Activated CD4-positive, alpha-beta T cell treated with anti-CD3 and anti-CD28 coated beads for 36 hours (primary cell): ENCODE data around the gene CDAN1. TPM values are rescaled to one million over a fixed set of nuclear protein-coding genes. Genes with fewer than 3 reads are reported as not detected.

ENCODE experiments used
- ATAC-seq: fragments of 200-7000 bp; cut with Tn5 transposase; one replicate; pipeline ENCODE4 v1.10.0; 2021; ENCODE audit warnings: mild to moderate bottlenecking, moderate library complexity
- CTCF ChIA-PET: fragments of 350-600 bp; sonication (Branson Sonifier 250); formaldehyde crosslinking; loops from one replicate; lab custom pipeline; 2021; ENCODE audit warnings: antibody characterized with exemption; lab: Charles Lee
- POLR2A ChIA-PET: fragments of 350-600 bp; sonication (Branson Sonifier 250); formaldehyde crosslinking; loops from one replicate; lab custom pipeline; 2021; ENCODE audit warnings: antibody characterized with exemption, inconsistent platforms; lab: Charles Lee
- DNase-seq: peaks from one replicate; pipeline ENCODE4 v3.0.0-alpha.2; 2020
- H3K27ac Mint-ChIP-seq: one replicate; pipeline ENCODE4 v1.8.0; 2021; ENCODE audit warnings: mixed read lengths
- H3K27me3 Mint-ChIP-seq: one replicate; pipeline ENCODE4 v1.8.0; 2021; ENCODE audit warnings: mixed read lengths
- H3K36me3 Mint-ChIP-seq: one replicate; pipeline ENCODE4 v1.8.0; 2021; ENCODE audit warnings: low read depth, mixed read lengths
- H3K4me1 Mint-ChIP-seq: one replicate; pipeline ENCODE4 v1.8.0; 2021; ENCODE audit warnings: mixed read lengths
- H3K4me3 Mint-ChIP-seq: one replicate; pipeline ENCODE4 v1.8.0; 2021; ENCODE audit warnings: mild to moderate bottlenecking, moderate library complexity, mixed read lengths
- H3K9me3 Mint-ChIP-seq: one replicate; pipeline ENCODE4 v1.8.0; 2021; ENCODE audit warnings: low read depth, mixed read lengths
- intact Hi-C, 2 experiments: fragments of 100-400 bp; cut with DNase I in 1 of 2; cut with micrococcal nuclease in 1 of 2; formaldehyde crosslinking; loops; one replicate each; pipeline versions ENCODE4 v1.14.2 to v1.15.1; 2022 to 2024; cut with DNase I, micrococcal nuclease
- total RNA-seq, 2 experiments: library from RNA; stranded (reverse); gene quantifications; one replicate each; pipeline ENCODE4 v1.2.3, GENCODE V29; 2021

Gene CDAN1
- total RNA-seq, 2 experiments from 2014 or later: 12.9 to 16.6 TPM

DNA sequence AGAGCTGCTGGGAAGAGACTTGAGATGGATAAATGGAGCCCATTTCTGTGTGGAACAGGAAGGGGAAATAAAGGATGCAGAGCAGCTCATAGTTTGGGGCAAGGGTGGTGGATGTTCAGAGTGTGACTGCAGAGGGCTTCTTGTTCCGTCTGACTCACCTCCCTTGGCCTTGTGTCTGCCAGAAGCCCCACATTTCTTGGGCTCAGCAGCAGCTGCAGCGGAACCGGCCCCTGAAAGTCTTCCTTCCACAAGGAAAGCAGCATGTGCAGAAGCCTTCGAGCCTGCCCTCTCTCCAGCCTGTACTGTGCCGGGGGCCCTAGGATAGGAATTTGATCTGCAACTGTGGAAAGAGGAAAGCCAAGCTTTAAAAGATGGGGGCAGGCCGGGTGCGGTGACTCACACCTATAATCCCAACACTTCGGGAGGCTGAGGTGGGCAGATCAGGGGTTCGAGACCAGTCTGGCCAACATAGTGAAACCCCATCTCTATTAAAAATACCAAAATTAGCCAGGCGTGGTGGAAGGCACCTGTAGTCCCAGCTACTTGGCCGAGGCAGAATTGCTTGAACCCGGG, 11.5 kb downstream of the CDAN1 start:
- intact Hi-C loops: no loop called here
- no peaks in the 10 kb centered on the region for H3K9me3 Mint-ChIP-seq
- H3K4me1 Mint-ChIP-seq: no peaks in the 10 kb centered on the region
- no peak for DNase-seq
- H3K36me3 Mint-ChIP-seq: peaks cover 40% of the 10 kb centered on the region
- H3K27ac Mint-ChIP-seq: no peak overlapping the region
- H3K4me3 Mint-ChIP-seq: no peak overlapping the region
- ATAC-seq: no peak
- CTCF ChIA-PET: interaction anchor here (0.6 to 0.8 kb wide), 3 partner anchors 11 to 198 kb away, joined by 3 to 5 read pairs (median 4); no protein-coding TSS in a partner anchor
- POLR2A ChIA-PET: no interaction called here
- H3K27me3 Mint-ChIP-seq: no peaks in the 10 kb centered on the region

DNA sequence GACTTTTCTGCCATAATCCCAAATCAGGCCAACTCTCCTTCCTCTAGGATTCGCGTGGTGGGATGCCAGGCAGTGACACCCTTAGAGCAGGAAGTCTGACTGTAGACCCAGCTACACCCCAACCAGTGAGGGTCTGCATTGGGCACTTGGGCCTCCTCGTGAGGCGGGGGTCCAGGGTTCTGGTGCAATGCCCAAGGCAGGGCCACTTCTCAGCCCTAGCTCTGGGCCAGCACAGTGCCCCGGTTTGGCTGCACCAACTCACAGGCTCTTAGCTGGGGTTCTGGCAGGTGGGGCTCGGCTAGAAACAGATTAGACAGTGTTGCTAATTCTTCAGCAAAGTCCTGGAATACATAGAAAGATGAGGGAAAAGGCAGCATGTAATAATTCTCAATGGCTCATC, 12.7 kb downstream of the CDAN1 start:
- ATAC-seq (no peak), DNase-seq (no peak)
- Mint-ChIP-seq H3K9me3 (no peaks in the 10 kb centered on the region), H3K4me1 (no peaks in the 10 kb centered on the region), H3K27ac (no peak overlapping the region), H3K27me3 (no peaks in the 10 kb centered on the region), H3K36me3 (peaks cover 38% of the 10 kb centered on the region), H3K4me3 (no peak overlapping the region)
- CTCF ChIA-PET: interaction anchor here (0.6 to 0.7 kb wide), 2 partner anchors 199 to 208 kb away, joined by 3 read pairs; no protein-coding TSS in a partner anchor
- intact Hi-C loops: no loop called here
- POLR2A ChIA-PET: no interaction called here

DNA sequence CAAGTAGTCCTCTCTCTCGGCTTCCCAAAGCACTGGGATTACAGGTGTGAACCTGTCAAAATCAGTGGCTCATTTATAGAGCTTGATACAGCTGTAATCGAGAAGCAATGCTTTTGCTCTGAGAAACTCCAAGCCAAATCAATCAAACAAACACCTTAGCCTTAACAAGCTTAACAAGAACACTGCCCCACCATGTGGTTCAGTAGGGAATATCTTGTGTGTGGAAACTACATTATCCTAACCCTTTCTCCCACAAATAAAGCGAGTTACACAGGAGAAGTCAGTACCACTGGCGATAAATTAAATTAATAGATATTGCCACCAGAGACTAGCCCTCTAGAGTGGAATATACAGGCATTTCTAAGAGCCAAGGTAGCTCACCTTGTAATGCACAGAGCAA, 13.9 kb downstream of the CDAN1 start:
- no peak overlapping the region for H3K4me3 Mint-ChIP-seq
- ChIA-PET CTCF (interaction anchor here (0.8 to 0.9 kb wide), 2 partner anchors 11 to 385 kb away, joined by 3 to 4 read pairs; no protein-coding TSS in a partner anchor), POLR2A (interaction anchor here (0.7 kb wide), 1 partner anchor 180 kb away, joined by 3 read pairs; no protein-coding TSS in a partner anchor)
- peaks cover 34% of the 10 kb centered on the region for H3K36me3 Mint-ChIP-seq
- no peak overlapping the region for H3K27ac Mint-ChIP-seq
- no peaks in the 10 kb centered on the region for H3K4me1 Mint-ChIP-seq
- no peak for ATAC-seq
- no peak for DNase-seq
- intact Hi-C loops: no loop called here
- H3K27me3 Mint-ChIP-seq: no peaks in the 10 kb centered on the region
- no peaks in the 10 kb centered on the region for H3K9me3 Mint-ChIP-seq

DNA sequence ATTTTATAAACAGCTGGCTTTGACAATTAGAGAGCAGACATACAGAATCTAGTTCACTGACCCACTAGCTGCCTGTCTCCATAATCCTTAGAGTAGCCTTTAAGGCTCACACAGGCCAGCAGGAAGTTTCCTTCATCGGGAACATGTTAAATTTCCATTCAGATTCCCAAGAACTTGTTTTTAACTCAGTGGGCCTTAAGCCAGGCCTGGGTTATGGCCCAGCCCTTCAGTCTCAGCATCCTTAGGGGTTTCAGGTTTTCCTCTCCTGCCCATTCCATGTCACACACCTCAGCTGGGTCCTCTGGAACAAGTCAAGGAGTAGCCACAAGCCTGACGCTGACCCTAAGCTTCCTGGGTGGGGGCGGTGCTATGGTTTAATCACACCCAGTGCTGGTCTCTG, 15.0 kb downstream of the CDAN1 start:
- H3K27me3 Mint-ChIP-seq: no peaks in the 10 kb centered on the region
- ChIA-PET POLR2A (no interaction called here), CTCF (no interaction called here)
- H3K4me3 Mint-ChIP-seq: no peak overlapping the region
- no peak overlapping the region for H3K27ac Mint-ChIP-seq
- ATAC-seq (no peak), DNase-seq (no peak)
- H3K36me3 Mint-ChIP-seq: peaks cover 30% of the 10 kb centered on the region
- H3K4me1 Mint-ChIP-seq: no peaks in the 10 kb centered on the region
- intact Hi-C loops: no loop called here
- H3K9me3 Mint-ChIP-seq: no peaks in the 10 kb centered on the region

DNA sequence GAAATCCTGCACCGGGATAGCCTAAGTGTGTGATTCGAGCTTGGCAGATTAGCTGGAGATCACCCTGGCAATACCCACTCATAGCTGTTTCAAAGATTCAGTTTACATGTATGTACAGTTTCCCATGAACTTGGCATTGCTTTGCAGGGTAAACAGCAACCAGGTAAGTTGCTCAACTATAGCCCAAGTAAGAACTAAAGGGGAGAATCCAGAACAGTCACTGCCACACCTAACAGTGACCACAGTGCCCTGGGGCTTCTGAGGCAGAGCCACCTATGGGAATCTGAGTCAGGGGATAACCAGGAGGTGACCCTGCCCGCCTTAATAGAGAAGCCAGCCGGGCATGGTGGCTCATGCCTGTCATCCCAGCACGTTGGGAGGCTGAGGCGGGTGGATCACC, 15.9 kb downstream of the CDAN1 start:
- ATAC-seq: no peak
- no peak for DNase-seq
- intact Hi-C loops: no loop called here
- Mint-ChIP-seq H3K36me3 (peaks cover 24% of the 10 kb centered on the region), H3K4me3 (no peak overlapping the region), H3K9me3 (no peaks in the 10 kb centered on the region), H3K27ac (no peak overlapping the region), H3K4me1 (no peaks in the 10 kb centered on the region), H3K27me3 (no peaks in the 10 kb centered on the region)
- ChIA-PET POLR2A (no interaction called here), CTCF (no interaction called here)

DNA sequence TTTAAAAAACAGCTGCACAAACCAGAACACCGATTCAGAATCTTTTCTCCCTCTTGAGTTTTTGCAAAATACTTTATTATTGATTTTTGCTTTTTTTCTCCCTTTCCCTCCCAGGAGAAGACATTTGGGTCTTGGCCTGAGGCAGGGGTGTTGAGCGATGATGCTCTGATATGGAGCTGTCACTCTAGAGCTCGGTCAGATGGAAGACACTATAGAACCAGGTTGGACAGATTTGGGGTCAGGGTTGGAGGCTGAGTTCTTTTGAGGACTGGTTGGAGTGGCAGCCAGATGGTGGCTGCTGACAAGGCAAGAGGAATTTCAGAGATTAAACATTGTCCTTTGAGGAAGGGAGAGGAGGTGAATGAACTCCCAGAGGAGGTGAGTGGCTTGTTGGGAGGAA, 16.9 kb downstream of the CDAN1 start:
- Mint-ChIP-seq H3K27ac (no peak overlapping the region), H3K4me3 (no peak overlapping the region), H3K9me3 (no peaks in the 10 kb centered on the region), H3K27me3 (no peaks in the 10 kb centered on the region), H3K4me1 (no peaks in the 10 kb centered on the region), H3K36me3 (peaks cover 18% of the 10 kb centered on the region)
- POLR2A ChIA-PET: no interaction called here
- DNase-seq (no peak), ATAC-seq (no peak)
- CTCF ChIA-PET: no interaction called here
- intact Hi-C loops: no loop called here

DNA sequence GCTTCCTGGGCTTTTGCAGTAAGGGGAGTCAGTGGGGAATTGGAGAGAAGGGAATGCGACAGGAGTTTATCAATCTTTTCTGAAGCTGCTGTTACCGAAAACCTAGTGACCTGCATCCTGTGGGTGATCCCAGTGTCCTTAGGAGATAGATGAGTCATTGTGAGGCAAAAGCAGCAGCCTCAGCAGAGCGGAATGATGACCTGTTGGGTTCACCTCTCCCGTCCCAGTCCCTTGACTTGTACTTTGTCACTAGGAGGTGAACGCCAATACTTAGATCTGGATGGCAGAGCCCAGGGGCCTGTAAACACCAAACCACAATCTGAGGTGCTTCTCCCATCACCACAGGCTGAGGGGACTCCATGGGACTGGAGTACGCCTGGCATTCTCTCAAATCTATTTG, 17.9 kb downstream of the CDAN1 start:
- Mint-ChIP-seq H3K27me3 (no peaks in the 10 kb centered on the region), H3K4me3 (no peak overlapping the region), H3K27ac (no peak overlapping the region), H3K36me3 (peaks cover 11% of the 10 kb centered on the region), H3K9me3 (no peaks in the 10 kb centered on the region), H3K4me1 (no peaks in the 10 kb centered on the region)
- CTCF ChIA-PET: no interaction called here
- POLR2A ChIA-PET: no interaction called here
- no peak for ATAC-seq
- intact Hi-C loops: no loop called here
- no peak for DNase-seq

DNA sequence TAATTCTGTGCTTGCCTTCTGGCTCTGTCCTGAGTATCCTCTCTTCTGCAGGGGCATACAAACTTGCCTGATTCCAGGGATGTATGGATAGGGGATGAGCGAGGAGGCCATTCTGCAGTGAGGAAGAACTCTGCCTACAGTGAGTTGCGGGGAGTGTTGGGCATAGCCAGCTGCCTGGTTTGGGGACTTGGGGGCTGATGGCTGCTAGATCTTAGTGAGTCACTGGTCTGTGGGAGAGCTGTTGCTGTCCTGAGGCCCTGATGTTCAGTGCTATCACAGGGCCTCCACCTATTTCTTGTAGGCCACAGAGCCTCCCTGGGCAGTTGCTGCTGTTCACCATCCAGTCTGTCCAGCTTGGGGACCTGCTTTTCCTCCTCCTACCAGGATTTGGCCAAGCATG, 20.3 kb downstream of the CDAN1 start:
- ChIA-PET CTCF (no interaction called here), POLR2A (no interaction called here)
- Mint-ChIP-seq H3K27ac (no peak overlapping the region), H3K4me3 (no peak overlapping the region), H3K4me1 (no peaks in the 10 kb centered on the region), H3K27me3 (no peaks in the 10 kb centered on the region), H3K36me3 (peaks cover 4% of the 10 kb centered on the region), H3K9me3 (no peaks in the 10 kb centered on the region)
- no peak for ATAC-seq
- DNase-seq: no peak
- intact Hi-C loops: no loop called here

DNA sequence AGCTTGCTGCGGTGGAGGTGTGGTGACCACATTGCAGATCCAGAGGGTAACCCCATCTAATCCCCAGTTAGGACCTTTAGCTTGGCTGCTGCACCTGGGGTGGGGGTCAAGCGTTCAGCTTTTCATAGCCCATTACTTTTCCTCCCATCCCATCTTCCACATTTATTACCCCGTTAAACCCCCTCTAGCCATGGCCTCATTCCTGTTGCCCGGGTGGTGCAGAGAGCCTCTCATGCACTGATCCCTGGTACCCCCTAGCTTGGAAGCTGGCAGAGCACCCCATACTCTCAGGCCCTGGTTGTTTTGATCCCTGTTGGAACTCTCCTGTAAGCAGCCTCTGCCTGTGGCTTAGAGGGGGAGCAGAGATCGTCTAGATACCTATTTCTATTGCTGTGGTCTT, 20.8 kb downstream of the CDAN1 start:
- H3K27me3 Mint-ChIP-seq: no peaks in the 10 kb centered on the region
- ATAC-seq (no peak), DNase-seq (no peak)
- H3K4me3 Mint-ChIP-seq: no peak overlapping the region
- no peaks in the 10 kb centered on the region for H3K9me3 Mint-ChIP-seq
- intact Hi-C loops: no loop called here
- H3K36me3 Mint-ChIP-seq: peaks cover 4% of the 10 kb centered on the region
- no peak overlapping the region for H3K27ac Mint-ChIP-seq
- POLR2A ChIA-PET: no interaction called here
- CTCF ChIA-PET: interaction anchor here (0.6 kb wide), 1 partner anchor 10 kb away, joined by 3 read pairs; no protein-coding TSS in a partner anchor
- H3K4me1 Mint-ChIP-seq: no peaks in the 10 kb centered on the region

DNA sequence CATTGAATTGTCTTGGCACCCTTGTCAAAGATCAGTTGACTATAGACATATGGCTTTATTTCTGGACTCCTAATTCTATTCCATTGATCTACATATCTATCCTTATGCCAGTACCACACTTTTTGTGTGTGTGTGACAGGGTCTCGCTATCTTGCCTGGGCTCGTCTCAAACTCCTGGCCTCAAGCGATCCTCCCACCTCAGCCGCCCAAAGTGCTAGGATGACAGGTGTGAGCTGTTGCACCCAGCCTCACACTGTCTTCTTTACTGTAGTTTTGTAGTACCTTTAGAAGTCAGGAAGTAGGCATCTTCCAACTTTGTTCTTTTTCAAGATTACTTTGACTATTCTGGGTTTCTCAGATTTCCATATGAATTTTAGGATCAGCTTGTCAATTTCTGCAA, 24.3 kb downstream of the CDAN1 start:
- Mint-ChIP-seq H3K9me3 (no peaks in the 10 kb centered on the region), H3K4me3 (no peak overlapping the region), H3K27ac (no peak overlapping the region), H3K36me3 (no peaks in the 10 kb centered on the region), H3K4me1 (peaks cover 5% of the 10 kb centered on the region), H3K27me3 (no peaks in the 10 kb centered on the region)
- DNase-seq (no peak), ATAC-seq (no peak)
- intact Hi-C loops: no loop called here
- ChIA-PET POLR2A (no interaction called here), CTCF (interaction anchor here (1.1 kb wide), 1 partner anchor 10 kb away, joined by 3 read pairs; no protein-coding TSS in a partner anchor)

DNA sequence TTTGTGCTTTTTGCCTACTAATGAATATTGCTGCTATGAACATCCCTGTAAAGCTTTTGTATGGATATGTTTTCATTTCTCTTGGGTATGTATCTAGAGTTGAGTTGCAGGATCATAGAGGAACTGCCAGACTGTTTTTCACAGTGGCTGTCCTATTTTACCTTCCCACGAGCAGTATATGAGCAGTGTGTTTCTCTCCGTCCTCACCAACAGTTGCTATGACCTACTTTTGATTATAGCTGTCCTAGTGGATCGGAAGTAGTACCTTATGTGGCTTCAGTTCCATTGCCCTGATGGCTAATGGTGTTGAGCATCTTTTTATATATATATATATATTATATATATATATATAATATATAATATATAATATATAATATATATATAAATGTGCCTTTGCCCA, 25.2 kb downstream of the CDAN1 start:
- H3K4me1 Mint-ChIP-seq: peaks cover 5% of the 10 kb centered on the region
- no peaks in the 10 kb centered on the region for H3K9me3 Mint-ChIP-seq
- intact Hi-C loops: no loop called here
- DNase-seq: no peak
- POLR2A ChIA-PET: no interaction called here
- no peaks in the 10 kb centered on the region for H3K36me3 Mint-ChIP-seq
- no peak overlapping the region for H3K27ac Mint-ChIP-seq
- no peaks in the 10 kb centered on the region for H3K27me3 Mint-ChIP-seq
- no peak for ATAC-seq
- CTCF ChIA-PET: interaction anchor here (1.1 kb wide), 1 partner anchor 11 kb away, joined by 3 read pairs; no protein-coding TSS in a partner anchor
- no peak overlapping the region for H3K4me3 Mint-ChIP-seq

DNA sequence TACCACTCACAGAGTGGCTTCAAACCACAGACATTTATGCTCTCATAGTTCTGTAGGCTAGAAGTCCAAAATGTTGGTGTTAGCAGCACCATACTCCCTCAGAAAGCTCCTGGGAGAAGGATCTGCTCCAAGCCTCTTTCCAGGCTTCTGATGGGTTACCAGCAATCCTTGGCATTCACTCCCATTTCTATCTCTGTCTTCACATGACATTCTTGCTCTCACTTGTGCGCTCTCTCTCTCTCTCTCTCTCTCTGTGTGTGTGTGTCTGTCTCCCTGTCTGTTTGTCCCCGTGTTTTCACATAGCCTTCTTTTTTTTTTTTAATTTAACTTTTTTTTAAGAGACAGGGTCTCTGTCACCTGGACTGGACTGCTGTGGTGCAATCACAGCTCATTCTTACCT, 26.3 kb downstream of the CDAN1 start:
- intact Hi-C loops: no loop called here
- H3K9me3 Mint-ChIP-seq: no peaks in the 10 kb centered on the region
- peaks cover 5% of the 10 kb centered on the region for H3K4me1 Mint-ChIP-seq
- H3K36me3 Mint-ChIP-seq: no peaks in the 10 kb centered on the region
- CTCF ChIA-PET: interaction anchor here (1.0 kb wide), 1 partner anchor 10 kb away, joined by 4 read pairs; no protein-coding TSS in a partner anchor
- DNase-seq (no peak), ATAC-seq (no peak)
- no peaks in the 10 kb centered on the region for H3K27me3 Mint-ChIP-seq
- H3K4me3 Mint-ChIP-seq: no peak overlapping the region
- POLR2A ChIA-PET: no interaction called here
- H3K27ac Mint-ChIP-seq: no peak overlapping the region
